ENCODE data around the gene ZNF83. TPM values are rescaled to one million over a fixed set of nuclear protein-coding genes. Genes with fewer than 3 reads are reported as not detected.
"Not testable (repeated sequence)": the region's sequence is repeated elsewhere in the genome, so short reads cannot be mapped to it uniquely, and the experiment has no call there.

ZNF83 gene
- total RNA-seq, 2 donors from 2014 or later: 56.1 to 61.1 TPM

- Mint-ChIP-seq H3K4me3 (no peak overlapping the region), H3K36me3 (ENCODE audit: low read depth) (peaks cover 8% of the 10 kb centered on the region), H3K27me3 (no peaks in the 10 kb centered on the region), H3K27ac (no peak overlapping the region), H3K4me1 (no peaks in the 10 kb centered on the region)
- ATAC-seq: no peak
- no peak for DNase-seq
- H3K9me3 ChIP-seq (ENCODE audit: control insufficient read depth, low read length, poor library complexity, severe bottlenecking): no peaks in the 10 kb centered on the region
These were observed 11.2 kb downstream of the ZNF83 start for GRCh38 chr19:52626915-52627314.

DNA sequence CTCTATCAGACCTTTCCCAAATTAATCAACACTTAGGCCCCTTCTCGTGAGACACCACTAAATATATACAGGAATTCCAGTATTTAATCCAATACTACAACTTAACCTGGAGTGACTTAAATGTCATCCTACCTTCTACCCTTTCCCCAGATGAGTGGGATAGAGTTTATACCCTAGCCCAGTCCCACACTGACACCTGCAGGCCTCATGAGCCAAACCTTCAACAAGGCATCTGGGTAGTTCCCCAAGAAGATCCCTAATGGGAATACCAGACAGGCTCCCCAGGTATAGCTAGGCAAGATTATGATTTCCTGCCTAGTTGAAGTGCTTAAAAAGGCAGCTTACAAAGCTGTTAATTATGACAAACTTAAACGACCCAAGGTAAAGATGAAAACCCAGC lies 15.9 kb downstream of the ZNF83 start:
- Mint-ChIP-seq H3K27me3 (no peaks in the 10 kb centered on the region), H3K36me3 (ENCODE audit: low read depth) (peaks cover 12% of the 10 kb centered on the region), H3K27ac (no peak overlapping the region), H3K4me1 (peaks cover 6% of the 10 kb centered on the region), H3K4me3 (no peak overlapping the region)
- ATAC-seq (no peak), DNase-seq (no peak)
- H3K9me3 ChIP-seq (ENCODE audit: control insufficient read depth, low read length, poor library complexity, severe bottlenecking): peaks cover 1% of the 10 kb centered on the region

GRCh38 chr19:52621376-52621775 lies 16.8 kb downstream of the ZNF83 start:
- H3K4me3 Mint-ChIP-seq: no peak overlapping the region
- ATAC-seq: no peak
- no peak overlapping the region for H3K27ac Mint-ChIP-seq
- peaks cover 7% of the 10 kb centered on the region for H3K9me3 ChIP-seq (ENCODE audit: control insufficient read depth, low read length, poor library complexity, severe bottlenecking)
- no peak for DNase-seq
- peaks cover 17% of the 10 kb centered on the region for H3K36me3 Mint-ChIP-seq (ENCODE audit: low read depth)
- H3K27me3 Mint-ChIP-seq: no peaks in the 10 kb centered on the region
- H3K4me1 Mint-ChIP-seq: peaks cover 6% of the 10 kb centered on the region

DNA sequence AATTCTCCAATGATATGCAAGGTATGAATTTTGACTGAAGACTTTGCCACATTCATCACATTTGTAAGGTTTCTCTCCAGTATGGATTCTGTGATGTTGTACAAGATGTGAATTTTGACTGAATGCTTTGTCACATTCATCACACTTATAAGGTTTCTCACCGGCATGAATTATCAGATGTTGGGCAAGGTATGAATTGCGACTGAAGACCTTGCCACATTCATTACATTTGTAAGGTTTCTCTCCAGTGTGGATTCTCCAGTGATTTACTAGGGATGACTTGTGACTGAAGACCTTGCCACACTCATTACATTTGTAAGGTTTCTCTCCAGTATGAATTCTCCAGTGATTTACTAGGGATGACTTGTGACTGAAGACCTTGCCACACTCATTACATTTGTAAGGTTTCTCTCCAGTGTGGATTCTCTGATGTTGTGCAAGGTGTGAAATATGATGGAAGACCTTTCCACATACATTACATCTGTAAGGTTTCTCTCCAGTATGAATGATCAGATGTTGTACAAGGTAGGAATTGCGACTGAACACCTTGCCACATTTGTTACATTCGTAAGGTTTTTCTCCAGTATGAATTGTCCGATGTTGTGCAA lies 24.8 kb downstream of the ZNF83 start:
- H3K36me3 Mint-ChIP-seq (ENCODE audit: low read depth): peaks cover 8% of the 10 kb centered on the region
- no peaks in the 10 kb centered on the region for H3K27me3 Mint-ChIP-seq
- ATAC-seq: no peak
- no peak overlapping the region for H3K27ac Mint-ChIP-seq
- no peak overlapping the region for H3K4me3 Mint-ChIP-seq
- no peaks in the 10 kb centered on the region for H3K4me1 Mint-ChIP-seq
- H3K9me3 ChIP-seq (ENCODE audit: control insufficient read depth, low read length, poor library complexity, severe bottlenecking): peaks cover 38% of the 10 kb centered on the region
- DNase-seq: no peak

DNA sequence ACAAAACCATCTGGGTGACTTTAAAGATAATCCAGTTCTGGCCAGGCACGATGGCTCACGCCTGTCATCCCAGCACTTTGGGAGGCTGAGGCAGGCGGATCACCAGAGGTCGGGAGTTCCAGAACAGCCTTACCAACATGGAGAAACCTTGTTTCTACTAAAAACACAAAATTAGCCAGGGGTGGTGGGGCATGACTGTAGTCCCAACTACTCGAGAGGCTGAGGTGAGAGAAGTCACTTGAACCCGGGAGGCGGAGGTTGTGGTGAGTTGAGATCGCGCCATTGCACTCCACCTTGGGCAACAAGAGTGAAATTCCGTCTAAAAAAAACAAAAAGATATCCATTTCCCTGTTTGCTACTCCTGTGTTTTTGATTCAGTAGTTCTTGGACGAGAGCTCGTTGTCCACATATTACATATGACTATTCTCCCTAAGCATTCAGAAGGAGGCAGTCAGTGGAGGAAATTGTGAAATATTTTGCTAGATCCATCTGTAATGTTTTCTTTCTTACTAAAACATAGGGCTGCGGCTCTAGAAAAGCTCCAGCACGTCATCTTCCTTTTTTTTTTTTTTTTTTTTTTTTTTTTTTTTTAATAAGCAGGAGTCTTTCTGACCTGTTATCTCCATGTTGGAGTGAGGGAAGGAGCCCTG lies 34.5 kb downstream of the ZNF83 start:
- Mint-ChIP-seq H3K27ac (no peak overlapping the region), H3K4me1 (peaks cover 8% of the 10 kb centered on the region), H3K27me3 (no peaks in the 10 kb centered on the region), H3K36me3 (ENCODE audit: low read depth) (peaks cover 3% of the 10 kb centered on the region), H3K4me3 (peak overlapping the region; percentile 9)
- ATAC-seq (no peak), DNase-seq (no peak)
- H3K9me3 ChIP-seq (ENCODE audit: control insufficient read depth, low read length, poor library complexity, severe bottlenecking): peaks cover 7% of the 10 kb centered on the region

- H3K27me3 Mint-ChIP-seq: no peaks in the 10 kb centered on the region
- no peak for ATAC-seq
- H3K27ac Mint-ChIP-seq: no peak overlapping the region
- peaks cover 8% of the 10 kb centered on the region for H3K4me1 Mint-ChIP-seq
- no peak overlapping the region for H3K4me3 Mint-ChIP-seq
- DNase-seq: no peak
- peaks cover 7% of the 10 kb centered on the region for H3K9me3 ChIP-seq (ENCODE audit: control insufficient read depth, low read length, poor library complexity, severe bottlenecking)
- H3K36me3 Mint-ChIP-seq (ENCODE audit: low read depth): peaks cover 3% of the 10 kb centered on the region
These were observed 35.2 kb downstream of the ZNF83 start for GRCh38 chr19:52602941-52603340.

GRCh38 chr19:52601974-52602366 lies 36.2 kb downstream of the ZNF83 start:
- H3K4me3 Mint-ChIP-seq: peak overlapping the region; percentile 98
- H3K27me3 Mint-ChIP-seq; H3K9me3 ChIP-seq (ENCODE audit: control insufficient read depth, low read length, poor library complexity, severe bottlenecking); H3K4me1 Mint-ChIP-seq; ATAC-seq; H3K36me3 Mint-ChIP-seq (ENCODE audit: low read depth); DNase-seq: not testable (repeated sequence)
- H3K27ac Mint-ChIP-seq: peak overlapping the region; percentile 88

GRCh38 chr19:52601025-52601973 lies 36.9 kb downstream of the ZNF83 start:
- Mint-ChIP-seq H3K4me1 (peaks cover 8% of the 10 kb centered on the region), H3K27ac (peak overlapping the region; percentile 88), H3K36me3 (ENCODE audit: low read depth) (peaks cover 3% of the 10 kb centered on the region), H3K4me3 (peak overlapping the region; percentile 98), H3K27me3 (no peaks in the 10 kb centered on the region)
- peaks cover 10% of the 10 kb centered on the region for H3K9me3 ChIP-seq (ENCODE audit: control insufficient read depth, low read length, poor library complexity, severe bottlenecking)
- peak; percentile 88 to 91 (median 90) for DNase-seq
- ATAC-seq: peak; percentile 99

DNA sequence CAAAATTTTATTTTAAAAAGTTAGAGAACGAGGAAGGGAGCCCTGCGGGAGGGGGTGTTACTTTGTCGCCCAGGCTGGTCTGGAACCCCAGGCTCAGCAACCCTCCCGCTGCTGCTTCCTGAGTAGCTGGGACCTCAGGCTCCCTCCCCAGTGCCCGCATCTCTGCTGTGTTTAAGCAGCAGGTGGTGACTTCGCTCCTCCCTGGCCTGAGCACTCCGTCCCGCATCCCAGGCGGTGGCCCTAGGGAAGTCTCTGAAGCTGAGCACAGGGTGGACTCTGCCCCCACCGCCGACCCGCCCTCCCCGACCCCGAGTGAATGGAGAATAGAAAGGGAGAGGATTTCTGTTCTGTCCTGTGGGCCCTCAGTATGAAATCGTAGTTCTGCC lies 37.5 kb downstream of the ZNF83 start:
- DNase-seq (no peak), ATAC-seq (peak; percentile 29)
- Mint-ChIP-seq H3K4me1 (peaks cover 8% of the 10 kb centered on the region), H3K27ac (no peak overlapping the region), H3K27me3 (no peaks in the 10 kb centered on the region), H3K4me3 (peak overlapping the region; percentile 98), H3K36me3 (ENCODE audit: low read depth) (peaks cover 3% of the 10 kb centered on the region)
- H3K9me3 ChIP-seq (ENCODE audit: control insufficient read depth, low read length, poor library complexity, severe bottlenecking): peaks cover 9% of the 10 kb centered on the region

DNA sequence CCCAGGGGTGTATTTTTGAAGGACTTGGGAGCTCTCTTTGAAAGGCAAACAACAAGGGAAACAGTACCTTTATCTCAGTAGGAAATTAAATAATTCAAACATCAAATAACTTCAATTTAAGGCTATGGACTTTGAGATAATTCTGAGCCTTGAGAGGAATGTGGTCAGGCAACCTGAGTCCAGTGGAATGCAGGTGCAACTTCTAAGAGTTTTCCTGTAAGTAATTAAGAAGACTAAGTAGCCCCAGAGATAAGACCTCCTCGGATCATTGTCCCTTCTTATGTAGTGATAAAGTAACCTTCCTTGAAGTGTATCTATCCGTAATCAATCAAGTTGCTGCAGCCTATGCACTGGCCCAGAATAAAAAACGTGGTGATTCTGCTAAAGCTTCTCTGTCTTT lies 38.9 kb downstream of the ZNF83 start:
- H3K9me3 ChIP-seq (ENCODE audit: control insufficient read depth, low read length, poor library complexity, severe bottlenecking): peaks cover 6% of the 10 kb centered on the region
- no peaks in the 10 kb centered on the region for H3K27me3 Mint-ChIP-seq
- H3K36me3 Mint-ChIP-seq (ENCODE audit: low read depth): peaks cover 3% of the 10 kb centered on the region
- no peak overlapping the region for H3K27ac Mint-ChIP-seq
- H3K4me3 Mint-ChIP-seq: no peak overlapping the region
- H3K4me1 Mint-ChIP-seq: peaks cover 8% of the 10 kb centered on the region
- no peak for DNase-seq
- no peak for ATAC-seq

- H3K9me3 ChIP-seq (ENCODE audit: control insufficient read depth, low read length, poor library complexity, severe bottlenecking); DNase-seq; ATAC-seq; H3K27me3 Mint-ChIP-seq; H3K4me3 Mint-ChIP-seq; H3K36me3 Mint-ChIP-seq (ENCODE audit: low read depth); H3K4me1 Mint-ChIP-seq; H3K27ac Mint-ChIP-seq: not testable (repeated sequence)
These were observed 44.7 kb downstream of the ZNF83 start for GRCh38 chr19:52593441-52593840.

DNA sequence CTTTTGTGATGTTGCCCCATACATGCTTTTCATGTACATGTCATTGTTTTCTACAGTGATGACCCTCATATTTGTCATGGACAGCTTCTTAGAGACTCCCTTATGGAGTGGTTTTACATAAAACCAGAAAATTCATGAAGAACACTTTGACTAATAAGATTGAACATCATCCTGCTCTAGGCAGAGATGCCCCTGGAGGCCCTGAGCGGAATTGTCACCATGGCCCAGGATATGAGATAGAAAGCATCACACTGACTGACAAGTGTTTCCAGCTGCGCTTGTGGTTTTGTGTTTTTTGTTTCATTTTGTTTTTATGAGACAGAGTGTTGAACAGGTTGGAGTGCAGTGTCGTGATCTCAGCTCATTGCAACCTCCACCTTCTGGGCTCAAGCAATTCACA lies 45.9 kb downstream of the ZNF83 start:
- DNase-seq (no peak), ATAC-seq (no peak)
- peaks cover 6% of the 10 kb centered on the region for H3K9me3 ChIP-seq (ENCODE audit: control insufficient read depth, low read length, poor library complexity, severe bottlenecking)
- H3K4me3 Mint-ChIP-seq: no peak overlapping the region
- peaks cover 2% of the 10 kb centered on the region for H3K36me3 Mint-ChIP-seq (ENCODE audit: low read depth)
- no peak overlapping the region for H3K27ac Mint-ChIP-seq
- no peaks in the 10 kb centered on the region for H3K27me3 Mint-ChIP-seq
- no peaks in the 10 kb centered on the region for H3K4me1 Mint-ChIP-seq

DNA sequence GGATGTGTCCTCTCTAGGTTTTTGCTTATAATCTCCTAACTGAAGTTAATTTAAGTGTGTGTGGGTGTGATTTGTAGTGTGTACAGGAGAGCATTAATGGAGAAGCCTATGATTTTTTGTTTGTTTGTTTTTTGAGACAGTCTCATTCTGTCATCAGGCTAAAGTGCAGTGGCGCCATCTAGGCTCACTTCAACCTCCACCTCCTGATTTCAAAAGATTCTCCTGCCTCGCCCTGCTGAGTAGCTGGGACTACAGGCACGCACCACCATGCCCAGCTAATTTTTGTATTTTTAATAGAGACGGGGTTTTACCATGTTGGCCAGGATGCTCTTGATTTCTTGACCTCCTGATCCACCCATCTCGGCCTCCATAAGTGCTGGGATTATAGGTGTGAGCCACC lies 47.4 kb downstream of the ZNF83 start:
- no peak overlapping the region for H3K4me3 Mint-ChIP-seq
- H3K36me3 Mint-ChIP-seq (ENCODE audit: low read depth): peaks cover 2% of the 10 kb centered on the region
- DNase-seq (no peak), ATAC-seq (no peak)
- H3K27me3 Mint-ChIP-seq: no peaks in the 10 kb centered on the region
- H3K27ac Mint-ChIP-seq: no peak overlapping the region
- no peaks in the 10 kb centered on the region for H3K9me3 ChIP-seq (ENCODE audit: control insufficient read depth, low read length, poor library complexity, severe bottlenecking)
- H3K4me1 Mint-ChIP-seq: no peaks in the 10 kb centered on the region

Data from T-helper 17 cell (primary cell).